Measurements from ENCODE around the gene DGKI. TPM values are rescaled to one million over a fixed set of nuclear protein-coding genes. Genes with fewer than 3 reads are reported as not detected.

DGKI gene
- total and polyA plus RNA-seq, 2 of the 4 experiments (the other 2 are of a cell fraction), result 3.9 to 15.8 TPM

GRCh38 chr7:137684776-137685175 is 162.0 kb downstream of the DGKI start:
- peaks cover 8% of the 10 kb centered on the region; the same call in 1 of the 2 replicates for H3K9me1 ChIP-seq (ENCODE audit: insufficient read depth, low read length)
- BruUV-seq (replicated peaks), result no TSS peak
- no peak for ATAC-seq (ENCODE audit: low read depth)
- no peaks in the 10 kb centered on the region for H3K36me3 ChIP-seq (ENCODE audit: control insufficient read depth, insufficient read depth, low read length)
- no peak overlapping the region for H3K4me2 ChIP-seq (ENCODE audit: low read depth, low read length)
- WGBS, 2 experiments (ENCODE audit: extremely low coverage in 2 of 2, insufficient read length in 1 of 2), result 89% methylated on average over 7 of the region's 8 CpGs; no CpG with 5 or more reads in 1 of the 2 experiments
- no peak overlapping the region for H4K5ac ChIP-seq (ENCODE audit: low read depth, low read length)
- TF ChIP-seq RFX5 (IDR thresholded peaks at IDR 0.05; ENCODE audit: low read depth, low read length), result no peak
- TF ChIP-seq POLR2A (IDR thresholded peaks at IDR 0.05; ENCODE audit: low read depth, low read length), result no peak
- no peak for TF ChIP-seq USF2 (IDR thresholded peaks at IDR 0.05; ENCODE audit: low read depth, low read length)
- TF ChIP-seq RCOR1 (IDR thresholded peaks at IDR 0.05; ENCODE audit: insufficient replicate concordance, low read length), result no peak
- TF ChIP-seq ELK1 (IDR thresholded peaks at IDR 0.05; ENCODE audit: borderline replicate concordance, low read depth, low read length), result no peak
- no peaks in the 10 kb centered on the region for H4K20me1 ChIP-seq (ENCODE audit: insufficient read depth, low read length)
- dilution Hi-C loops (cut with HindIII; ENCODE audit: low sequenced_read_pairs, unreplicated experiment), result no loop called here
- H3K4me3 ChIP-seq (ENCODE audit: insufficient read depth, low read depth, low read length), result no peak overlapping the region
- peak overlapping the region; percentile 76; the same call in 1 of the 2 replicates for H2AK5ac ChIP-seq (ENCODE audit: low read depth, low read length)
- peak overlapping the region; percentile 69 for H3K4ac ChIP-seq (ENCODE audit: low read depth, low read length)
- peak overlapping the region; percentile 47 for H3K14ac ChIP-seq (replicated peaks; ENCODE audit: low read depth, low read length)
- peaks cover 33% of the 10 kb centered on the region for H3K4me1 ChIP-seq (ENCODE audit: control insufficient read depth, insufficient read depth, low read length)
- H3K23ac ChIP-seq (ENCODE audit: low read depth, low read length), result peak overlapping the region; percentile 50; the same call in 1 of the 2 replicates
- ChIA-PET CTCF (no interaction called here), POLR2A (ENCODE audit: unreplicated experiment) (no interaction called here)
- intact Hi-C loops (cut with micrococcal nuclease), result no loop called here
- H3K56ac ChIP-seq (ENCODE audit: extremely low read depth, insufficient read depth, low read length), result peak overlapping the region; percentile 29; the same call in 1 of the 2 replicates
- peak overlapping the region; percentile 37 for H2BK5ac ChIP-seq (ENCODE audit: low read depth, low read length, poor library complexity, severe bottlenecking)
- H3K9me3 ChIP-seq (ENCODE audit: control insufficient read depth, insufficient read depth, low read length), result no peaks in the 10 kb centered on the region
- no peak overlapping the region for H3K9ac ChIP-seq (ENCODE audit: low read depth, low read length)
- H2BK120ac ChIP-seq (ENCODE audit: low read depth, low read length), result peak overlapping the region; percentile 85
- peaks cover 0 to 4% of the 10 kb centered on the region in 2 experiments; a peak in 1 of 4 replicates for H3K79me1 ChIP-seq (ENCODE audit: low read depth in 1 of 2, low read length in 2 of 2)
- H2AFZ ChIP-seq (replicated peaks; ENCODE audit: low read length, poor library complexity), result no peak overlapping the region
- H4K8ac ChIP-seq (ENCODE audit: low read depth in 2 of 2, low read length in 2 of 2), result peak overlapping the region; percentile 22 to 58; a peak in 2 of 4 replicates
- H3K27ac ChIP-seq (ENCODE audit: insufficient read depth, low read length), result no peak overlapping the region
- in situ Hi-C loops (cut with MboI; ENCODE audit: low sequenced_read_pairs), result no loop called here
- peak overlapping the region; percentile 79 for H2BK20ac ChIP-seq (ENCODE audit: low read depth, low read length)
- H3K18ac ChIP-seq (ENCODE audit: low read depth, low read length), result peak overlapping the region; percentile 72; the same call in 1 of the 2 replicates
- H2BK15ac ChIP-seq (ENCODE audit: low read depth, low read length), result peak overlapping the region; percentile 95; the same call in 2 of the 3 replicates
- H3K27me3 ChIP-seq (ENCODE audit: control insufficient read depth, insufficient read depth, low read length), result no peaks in the 10 kb centered on the region
- H2AK9ac ChIP-seq (replicated peaks; ENCODE audit: low read depth, low read length, poor library complexity), result no peak overlapping the region
- peak overlapping the region; percentile 69 for H4K91ac ChIP-seq (ENCODE audit: insufficient read depth, low read depth, low read length)
- DNase-seq, result no peak
